GM10266 (cell line): ENCODE measurements around the gene TBL1XR1.

Experiments
- DNase-seq: peaks from one replicate; pipeline ENCODE4 v3.0.0; 2012; ENCODE audit errors: extremely low spot score
- CTCF ChIP-seq: IDR thresholded peaks from 2 replicates; pipeline ENCODE4 v1.5.1; 2012; ENCODE audit warnings: mild to moderate bottlenecking, low read depth; ENCODE audit not compliant: control insufficient read depth, insufficient read depth; ENCODE audit errors: missing control alignments

Gene TBL1XR1

DNA sequence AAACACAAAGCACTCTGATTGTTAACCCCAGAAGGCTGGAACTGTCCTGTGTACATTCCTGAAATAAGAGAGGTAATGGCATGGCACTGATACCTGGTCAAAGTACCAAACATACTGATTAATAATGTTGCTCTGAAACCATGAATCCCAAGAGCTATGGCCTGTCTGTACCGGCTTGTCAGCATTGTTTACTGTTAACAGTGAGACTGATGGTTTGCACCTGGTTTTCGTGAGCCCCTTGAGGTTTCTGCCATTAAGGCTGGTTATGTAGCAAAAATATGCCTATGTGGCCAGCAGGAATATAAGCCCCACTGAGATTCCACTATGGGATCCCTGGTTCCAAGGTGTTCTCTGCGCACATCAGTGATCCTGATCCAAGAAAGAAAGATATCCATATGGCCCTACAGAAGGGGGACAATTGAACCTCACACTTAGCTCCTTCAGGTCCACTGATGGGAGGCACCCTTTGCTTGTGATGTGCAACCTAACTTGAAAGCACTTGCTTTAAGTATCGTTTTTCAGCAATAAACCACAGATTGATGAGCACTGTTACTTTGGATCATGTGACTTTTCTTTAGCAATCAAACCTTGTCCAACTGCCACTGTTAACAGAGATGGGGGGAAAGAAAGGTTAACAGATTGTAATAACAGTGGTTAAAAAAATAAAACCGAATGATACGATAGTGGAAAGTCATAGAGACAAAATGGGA lies 65.2 kb downstream of the TBL1XR1 start:
- TF ChIP-seq CTCF = no peak
- no peak for DNase-seq

DNA sequence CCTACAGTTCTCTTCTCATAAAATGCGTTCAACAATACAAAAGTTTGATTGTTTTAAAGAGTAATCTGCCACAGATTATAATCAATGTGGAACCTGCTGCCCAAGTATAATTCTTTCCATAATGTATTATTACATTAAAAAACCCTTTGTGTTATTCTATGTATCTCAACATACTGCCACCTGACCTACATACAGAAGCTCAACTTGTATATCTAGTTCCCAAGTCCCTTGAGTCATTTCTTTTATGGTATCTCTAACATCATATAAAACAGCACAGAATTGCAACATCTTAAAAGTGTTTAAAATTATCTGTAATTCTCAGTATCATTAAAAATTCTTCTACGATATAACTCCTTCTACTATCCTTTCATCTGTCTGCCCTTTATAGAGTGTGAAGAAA lies 70.3 kb downstream of the TBL1XR1 start:
- TF ChIP-seq CTCF = no peak
- no peak for DNase-seq

GRCh38 chr3:177126015-177126773 lies 71.1 kb downstream of the TBL1XR1 start:
- no peak for DNase-seq
- no peak for TF ChIP-seq CTCF

- no peak for TF ChIP-seq CTCF
Observed at GRCh38 chr3:177124882-177125281, 72.4 kb downstream of the TBL1XR1 start.

DNA sequence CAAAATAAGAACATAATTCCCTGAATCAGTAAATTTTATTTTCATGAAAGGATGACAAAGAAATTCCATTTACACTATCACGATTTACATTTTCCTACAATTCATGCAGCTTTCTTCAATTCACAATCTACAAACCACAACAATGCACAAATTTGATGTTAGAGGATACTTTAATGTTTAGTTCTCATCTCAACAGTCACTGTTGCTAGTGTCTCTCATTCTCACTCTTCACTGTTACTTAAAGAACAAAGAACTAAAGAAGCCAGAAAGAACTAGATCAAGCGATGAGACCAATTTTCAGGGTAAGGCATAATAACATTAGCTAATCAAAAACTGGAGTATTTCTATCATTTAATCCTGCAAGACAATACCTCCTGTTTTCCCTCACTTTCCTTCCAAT lies 73.5 kb downstream of the TBL1XR1 start:
- no peak for TF ChIP-seq CTCF
- no peak for DNase-seq

More at GRCh38 chr3:177124882-177125281, 72.4 kb downstream of the TBL1XR1 start:
- no peak for DNase-seq

DNA sequence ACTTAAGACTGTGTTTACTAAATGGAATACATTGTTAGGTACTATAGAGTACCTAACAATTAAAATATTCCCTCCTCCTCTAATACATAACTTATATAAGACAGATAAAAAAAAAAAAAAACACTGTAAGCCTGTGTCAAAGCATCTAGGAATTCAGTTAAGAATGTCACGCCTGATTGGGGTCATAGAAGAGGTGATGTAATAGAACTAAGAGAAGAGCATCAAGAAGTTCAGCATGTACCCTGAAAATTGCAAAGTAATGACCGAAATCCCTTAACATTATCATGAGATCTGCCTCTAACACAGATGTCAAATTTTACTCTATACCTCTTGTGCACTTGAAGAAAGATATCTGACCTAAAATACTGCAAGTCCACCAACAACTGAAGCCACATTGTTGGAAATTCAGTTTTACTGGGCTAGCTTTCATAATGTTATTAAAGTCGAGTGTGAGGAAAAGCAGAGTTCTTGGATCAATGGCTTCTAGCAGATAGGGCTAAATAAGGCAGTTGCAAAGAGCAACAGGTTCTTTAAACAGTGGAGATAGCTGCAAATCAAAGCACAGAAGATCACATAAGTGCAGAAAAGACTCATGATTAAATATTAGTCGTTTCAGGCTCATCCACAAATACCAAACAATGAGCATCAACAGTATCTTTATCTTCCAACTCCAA lies 75.0 kb downstream of the TBL1XR1 start:
- TF ChIP-seq CTCF = no peak

More for the DNA sequence above, 75.0 kb downstream of the TBL1XR1 start:
- DNase-seq = no peak
